Measurements from ENCODE around the gene ASPSCR1.

Gene ASPSCR1

GRCh38 chr17:81983011-81983638, 5.7 kb downstream of the ASPSCR1 start:
- DNase-seq (ENCODE audit: low read depth) = no peak

GRCh38 chr17:81983639-81984373, 6.4 kb downstream of the ASPSCR1 start:
- no peak for DNase-seq (ENCODE audit: low read depth)

GRCh38 chr17:81984773-81985410, 7.5 kb downstream of the ASPSCR1 start:
- DNase-seq (ENCODE audit: low read depth) = no peak

DNA sequence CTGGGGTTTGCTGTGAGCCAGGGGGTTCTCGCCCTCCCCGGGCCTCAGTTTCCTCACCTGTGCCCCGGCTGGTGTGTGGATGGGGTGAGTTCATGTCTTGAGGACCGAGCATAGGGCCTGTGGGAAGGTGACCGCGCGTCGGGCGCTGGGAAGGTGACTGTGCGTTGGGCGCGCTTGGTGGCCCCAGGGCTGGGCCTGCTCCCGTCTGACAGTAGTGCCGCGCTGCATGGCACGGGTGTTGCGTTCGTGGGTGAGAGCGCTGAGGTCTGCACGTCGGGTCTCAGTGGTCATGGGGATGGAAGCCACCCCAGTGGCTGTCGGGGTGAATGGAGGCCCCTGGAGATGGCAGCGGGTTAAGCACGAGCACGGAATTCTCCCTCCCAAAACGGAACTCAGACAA, 9.2 kb downstream of the ASPSCR1 start:
- DNase-seq (ENCODE audit: low read depth) = no peak

- no peak for DNase-seq (ENCODE audit: low read depth)
Measured at GRCh38 chr17:81987161-81987770, 9.8 kb downstream of the ASPSCR1 start.

DNA sequence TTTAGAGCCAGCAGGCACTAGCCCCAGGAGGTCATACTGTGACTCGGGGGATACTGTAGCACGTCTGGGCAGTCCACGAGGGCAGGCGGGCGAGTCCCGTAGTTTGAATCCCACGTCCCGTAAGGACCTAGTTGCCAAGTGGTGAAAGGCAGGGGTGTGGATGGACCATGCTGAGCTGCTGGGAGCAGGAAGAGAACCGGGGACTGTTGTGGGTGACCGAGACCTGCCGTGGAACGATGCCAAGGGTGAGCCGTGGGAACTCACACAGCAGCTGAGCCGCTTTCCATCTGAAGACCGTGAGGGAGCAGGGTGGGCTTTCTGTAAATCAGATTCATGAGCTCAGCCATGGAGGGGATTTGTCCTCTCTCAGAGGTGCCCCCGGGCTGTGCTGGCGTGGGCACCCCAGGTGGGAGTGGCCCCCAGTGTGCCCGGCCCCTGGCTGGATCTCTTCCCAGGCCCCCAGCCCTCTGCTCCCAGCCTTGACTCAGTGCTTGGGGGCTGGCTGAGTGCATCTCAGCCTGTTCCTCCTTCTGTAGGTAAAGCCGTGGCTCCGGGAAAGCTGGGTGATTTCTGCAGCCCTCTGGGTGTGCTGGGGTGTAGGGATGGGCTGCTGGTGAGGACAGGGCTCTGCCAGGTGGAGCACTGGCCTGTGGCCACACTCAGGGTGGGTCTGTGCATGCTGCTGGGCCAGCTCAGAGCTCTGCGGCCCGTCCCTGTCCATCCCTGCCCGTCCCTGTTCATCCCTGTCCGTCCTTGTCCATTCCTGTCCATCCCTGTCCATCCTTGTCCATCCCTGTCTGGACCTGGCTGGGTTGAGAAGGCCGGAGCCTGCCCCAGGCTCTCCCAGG, 13.6 kb downstream of the ASPSCR1 start:
- no peak for DNase-seq (ENCODE audit: low read depth)

- no peak for DNase-seq (ENCODE audit: low read depth)
Measured at GRCh38 chr17:81991684-81992305, 14.4 kb downstream of the ASPSCR1 start.

GRCh38 chr17:81992306-81993102, 15.1 kb downstream of the ASPSCR1 start:
- no peak for DNase-seq (ENCODE audit: low read depth)

DNA sequence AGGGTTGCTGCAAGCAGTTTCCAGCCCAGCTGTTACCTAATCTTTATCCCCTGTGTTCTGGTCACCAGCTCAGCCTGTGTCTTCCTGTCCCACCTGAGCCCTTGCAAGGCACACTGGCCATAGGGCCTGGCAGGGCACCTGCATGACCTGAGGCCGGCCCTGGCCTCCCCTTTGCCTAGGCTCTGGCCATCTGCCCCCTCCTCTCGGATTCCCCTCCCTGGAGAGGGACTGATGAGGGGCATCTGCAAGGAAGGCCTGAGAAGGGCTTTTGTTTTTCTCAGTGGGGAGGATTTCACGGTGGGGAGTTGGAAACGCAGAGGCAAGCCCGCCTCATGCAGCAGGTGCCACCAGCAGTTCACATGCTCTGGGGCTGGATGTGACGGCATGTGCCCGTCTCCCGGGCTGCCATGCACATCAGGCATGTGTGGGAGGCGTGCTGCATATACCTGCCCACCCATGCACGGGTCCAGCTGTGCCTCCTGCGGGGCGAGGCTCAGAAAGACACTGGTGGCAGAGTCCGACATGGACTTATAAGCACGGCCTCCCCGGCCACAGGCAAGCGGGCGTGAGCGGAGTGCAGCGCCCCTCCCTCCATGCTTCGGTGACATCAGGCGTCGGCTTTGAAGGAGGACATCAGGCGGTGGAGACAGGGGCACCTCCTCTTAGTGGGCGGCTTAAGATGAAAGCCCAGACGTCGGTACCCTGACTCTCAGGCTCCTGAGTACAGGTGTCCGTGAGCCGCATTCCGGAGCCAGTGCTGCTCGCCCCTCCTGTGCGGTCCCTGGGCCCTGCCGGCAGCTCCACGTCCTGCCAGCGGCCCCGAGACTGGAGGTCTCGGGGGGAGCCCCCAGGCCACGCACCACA, 16.5 kb downstream of the ASPSCR1 start:
- DNase-seq (ENCODE audit: low read depth) = no peak

DNA sequence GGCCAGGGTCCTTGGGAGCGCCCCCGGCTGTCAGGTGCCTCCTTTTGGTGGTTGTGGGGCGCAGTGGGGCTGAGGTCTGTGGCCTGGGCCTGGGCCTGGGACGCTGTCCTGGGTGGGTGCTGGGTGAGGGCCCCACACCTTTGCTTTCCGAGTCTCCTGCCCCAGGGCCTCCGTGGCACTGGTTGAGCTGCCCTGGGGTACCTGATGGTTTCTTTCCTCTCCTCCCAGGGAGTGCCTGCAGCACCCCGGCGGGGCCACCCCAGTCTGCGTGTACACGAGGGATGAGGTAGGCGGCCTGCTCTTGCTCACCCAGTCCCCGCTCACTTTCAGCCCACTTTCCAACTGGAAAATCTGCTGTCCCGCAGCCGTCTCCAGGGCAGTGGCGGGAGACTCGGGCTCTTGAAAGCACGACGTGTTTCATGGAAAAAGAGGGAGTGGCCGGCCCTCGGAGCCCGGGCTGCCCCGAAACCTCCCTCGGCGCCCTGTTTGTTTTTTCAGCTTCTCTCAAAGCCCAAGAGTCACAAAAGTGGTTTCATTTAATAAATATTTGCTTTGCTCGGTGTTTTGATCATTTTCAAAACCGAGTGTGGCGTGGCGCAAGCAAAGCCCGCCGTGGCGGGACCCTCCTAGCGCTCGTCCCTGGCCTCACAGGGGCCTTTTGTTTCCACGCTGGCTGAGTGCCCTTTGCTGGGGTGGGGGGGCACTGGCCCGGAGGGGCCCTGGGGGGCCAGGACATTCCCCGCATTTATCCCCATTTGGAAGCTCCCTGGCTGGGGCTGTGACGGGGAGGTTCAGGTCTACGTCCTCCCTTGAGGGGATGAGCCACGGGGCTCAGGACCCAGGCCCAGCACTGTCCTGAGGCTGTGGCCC, 17.4 kb downstream of the ASPSCR1 start:
- no peak for DNase-seq (ENCODE audit: low read depth)

DNA sequence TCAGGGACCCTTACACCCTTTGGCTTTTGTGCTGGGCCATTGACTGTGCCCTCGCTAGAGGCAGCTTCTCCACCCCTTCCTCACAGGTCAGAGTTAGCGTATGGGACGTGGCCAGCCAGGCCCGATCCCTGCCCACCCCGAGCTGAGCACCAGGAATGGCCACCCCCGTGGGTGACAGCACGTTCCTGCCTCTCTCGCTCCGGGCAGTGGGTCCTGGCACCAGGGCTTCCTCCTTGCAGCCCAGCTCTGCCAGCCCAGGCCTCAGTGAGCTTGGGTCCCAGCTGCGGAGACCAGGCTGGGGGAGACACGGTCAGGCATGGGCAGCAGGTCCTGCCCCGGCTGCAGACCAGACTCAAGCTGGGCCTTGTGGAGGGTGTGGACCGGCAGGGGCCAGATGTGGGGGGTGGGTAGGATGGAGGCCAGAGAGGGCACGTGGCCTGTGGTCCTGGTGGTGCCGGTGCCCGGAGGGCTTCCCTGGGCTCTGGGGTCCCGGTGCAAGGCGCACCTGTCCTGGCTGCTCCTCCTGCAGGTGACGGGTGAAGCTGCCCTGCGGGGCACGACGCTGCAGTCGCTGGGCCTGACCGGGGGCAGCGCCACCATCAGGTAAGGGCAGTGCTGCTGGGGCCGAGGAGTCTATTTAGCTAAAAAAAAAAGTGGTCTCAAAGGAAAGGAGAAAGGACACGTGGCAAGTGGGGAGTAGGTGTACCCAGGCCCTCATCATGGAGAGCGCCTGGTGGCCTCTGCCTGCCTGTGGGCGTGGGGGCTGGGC, 18.2 kb downstream of the ASPSCR1 start:
- no peak for DNase-seq (ENCODE audit: low read depth)

DNA sequence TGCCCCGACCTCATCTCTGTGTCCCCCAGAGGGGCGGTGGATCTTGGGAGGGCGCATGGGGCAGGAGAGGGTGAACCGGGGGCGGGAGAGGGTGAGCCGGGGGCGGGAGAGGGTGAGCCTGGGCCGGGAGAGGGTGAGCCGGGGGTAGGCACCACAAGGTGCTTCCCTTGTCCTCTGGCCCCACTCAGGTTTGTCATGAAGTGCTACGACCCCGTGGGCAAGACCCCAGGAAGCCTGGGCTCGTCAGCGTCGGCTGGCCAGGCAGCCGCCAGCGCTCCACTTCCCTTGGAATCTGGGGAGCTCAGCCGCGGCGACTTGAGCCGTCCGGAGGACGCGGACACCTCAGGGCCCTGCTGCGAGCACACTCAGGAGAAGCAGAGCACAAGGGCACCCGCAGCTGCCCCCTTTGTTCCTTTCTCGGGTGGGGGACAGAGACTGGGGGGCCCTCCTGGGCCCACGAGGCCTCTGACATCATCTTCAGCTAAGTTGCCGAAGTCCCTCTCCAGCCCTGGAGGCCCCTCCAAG, 18.9 kb downstream of the ASPSCR1 start:
- no peak for DNase-seq (ENCODE audit: low read depth)

DNA sequence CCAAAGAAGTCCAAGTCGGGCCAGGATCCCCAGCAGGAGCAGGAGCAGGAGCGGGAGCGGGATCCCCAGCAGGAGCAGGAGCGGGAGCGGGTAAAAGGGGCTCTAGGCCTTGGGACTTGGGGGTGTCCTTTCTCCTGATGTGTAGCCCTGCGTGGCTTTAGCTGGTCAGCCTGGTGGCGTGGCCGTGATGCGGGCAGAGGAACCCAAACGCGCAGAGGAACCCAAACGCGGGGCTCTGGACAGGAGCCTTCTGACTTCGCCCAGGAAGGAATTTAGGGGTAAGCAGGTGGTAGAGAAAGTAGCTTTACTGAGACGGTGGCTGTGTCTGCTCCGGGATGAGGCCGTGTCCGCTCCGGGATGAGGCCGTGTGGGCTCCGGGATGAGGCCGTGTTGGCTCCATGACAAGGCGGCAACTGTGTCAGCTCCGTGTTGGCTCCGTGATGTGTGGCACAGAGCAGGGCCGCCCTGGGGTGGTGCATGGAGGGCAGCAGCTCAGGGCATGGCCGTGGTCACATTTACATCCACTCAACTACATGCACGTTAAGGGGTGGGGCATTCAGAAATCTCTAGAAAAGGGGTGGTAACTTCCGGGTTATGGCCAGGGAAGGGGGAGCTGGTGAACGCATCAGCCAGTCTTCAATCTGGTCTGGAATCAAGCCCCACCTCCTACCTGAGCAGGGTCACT, 19.5 kb downstream of the ASPSCR1 start:
- DNase-seq (ENCODE audit: low read depth) = no peak

- DNase-seq (ENCODE audit: low read depth) = no peak
Measured at GRCh38 chr17:81998212-81998611, 20.8 kb downstream of the ASPSCR1 start.

DNA sequence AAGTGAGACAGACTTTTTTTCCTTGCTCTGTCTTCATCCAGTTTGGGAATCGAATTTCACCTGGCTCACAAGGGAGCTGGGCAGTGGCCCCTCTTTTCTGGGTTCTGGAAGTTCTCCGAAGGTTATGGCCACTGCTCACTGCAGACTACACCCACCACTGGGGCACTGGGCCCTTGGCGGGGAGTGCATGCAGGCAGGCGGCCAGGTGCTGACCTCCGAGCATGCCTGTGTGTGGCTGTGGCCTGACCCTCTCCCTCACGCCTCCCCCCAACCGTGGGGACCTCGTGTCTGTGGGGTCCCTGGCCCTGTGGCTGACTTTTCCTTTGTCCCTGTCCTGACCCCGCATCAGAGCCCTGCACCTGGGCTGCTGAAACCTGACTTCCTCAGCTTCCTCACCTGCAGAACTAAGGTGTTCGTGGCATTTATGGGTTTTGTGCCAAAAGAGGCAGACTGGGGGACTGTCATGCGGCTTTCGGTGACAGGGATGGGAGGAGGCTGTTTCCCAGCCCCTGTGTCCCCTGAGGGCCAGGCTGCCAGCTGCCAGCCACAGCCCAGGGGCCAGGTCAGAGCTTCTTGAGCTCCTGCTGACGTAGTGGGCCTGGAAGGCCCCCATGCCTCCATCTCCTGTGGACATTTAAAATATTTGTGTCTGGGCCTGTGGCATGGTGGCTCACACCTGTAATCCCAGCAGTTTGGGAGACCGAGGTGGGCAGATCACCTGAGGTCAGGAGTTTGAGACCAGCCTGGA, 21.4 kb downstream of the ASPSCR1 start:
- DNase-seq (ENCODE audit: low read depth) = no peak

- DNase-seq (ENCODE audit: low read depth) = no peak
Measured at GRCh38 chr17:81999587-81999975, 22.2 kb downstream of the ASPSCR1 start.
